GM12874 (cell line): ENCODE results near the gene DPP6.

Experiments
- CTCF ChIP-seq: IDR thresholded peaks from 2 replicates; pipeline ENCODE4 v1.5.1; 2011; ENCODE audit warnings: low read depth, mild to moderate bottlenecking, control low read depth, low read length, moderate library complexity; ENCODE audit not compliant: insufficient read depth

Gene DPP6

GRCh38 chr7:154438571-154439367 lies 386.6 kb downstream of the DPP6 start:
- no peak for TF ChIP-seq CTCF

- no peak for TF ChIP-seq CTCF
Measured at GRCh38 chr7:154440058-154440457, 387.9 kb downstream of the DPP6 start.

GRCh38 chr7:154440651-154441050 lies 388.5 kb downstream of the DPP6 start:
- no peak for TF ChIP-seq CTCF

GRCh38 chr7:154441811-154442210 lies 389.6 kb downstream of the DPP6 start:
- no peak for TF ChIP-seq CTCF

GRCh38 chr7:154442939-154443338 lies 390.7 kb downstream of the DPP6 start:
- no peak for TF ChIP-seq CTCF

- no peak for TF ChIP-seq CTCF
Measured at GRCh38 chr7:154450451-154450850, 398.3 kb downstream of the DPP6 start.

- no peak for TF ChIP-seq CTCF
Measured at GRCh38 chr7:154451480-154452457, 399.6 kb downstream of the DPP6 start.
